HTR-8/SVneo (cell line): Measurements from ENCODE around the gene SEMA6A.

ENCODE experiments used
- DNase-seq: peaks from one replicate; pipeline ENCODE4 v3.0.0; 2011; ENCODE audit warnings: low spot score, mixed read lengths; ENCODE audit not compliant: insufficient read length
- FAIRE-seq: peaks from 2 replicates; lab custom pipeline; 2011; peaks lifted over from hg19 to GRCh38; lab: Jason Lieb, UNC

SEMA6A gene

GRCh38 chr5:116420540-116420939, 154.1 kb downstream of the SEMA6A start:
- no peak for FAIRE-seq
- no peak for DNase-seq

- no peak for DNase-seq
- no peak for FAIRE-seq
Measured at GRCh38 chr5:116419258-116419657, 155.4 kb downstream of the SEMA6A start.

- DNase-seq (no peak), FAIRE-seq (no peak)
Measured at GRCh38 chr5:116418774-116419173, 155.8 kb downstream of the SEMA6A start.

- FAIRE-seq: no peak
- no peak for DNase-seq
Measured at GRCh38 chr5:116418016-116418415, 156.6 kb downstream of the SEMA6A start.

- FAIRE-seq (no peak), DNase-seq (no peak)
Measured at GRCh38 chr5:116415989-116416388, 158.6 kb downstream of the SEMA6A start.

- no peak for FAIRE-seq
- no peak for DNase-seq
Measured at GRCh38 chr5:116415182-116415581, 159.4 kb downstream of the SEMA6A start.

- FAIRE-seq (no peak), DNase-seq (no peak)
Measured at GRCh38 chr5:116411101-116411571, 163.5 kb downstream of the SEMA6A start.

GRCh38 chr5:116410336-116410890, 164.2 kb downstream of the SEMA6A start:
- DNase-seq: no peak
- no peak for FAIRE-seq

GRCh38 chr5:116409591-116410296, 164.9 kb downstream of the SEMA6A start:
- DNase-seq: no peak
- FAIRE-seq: no peak

GRCh38 chr5:116406306-116407041, 168.1 kb downstream of the SEMA6A start:
- DNase-seq (no peak), FAIRE-seq (no peak)

- FAIRE-seq (no peak), DNase-seq (no peak)
Measured at GRCh38 chr5:116404792-116405191, 169.8 kb downstream of the SEMA6A start.

GRCh38 chr5:116404016-116404415, 170.6 kb downstream of the SEMA6A start:
- FAIRE-seq (no peak), DNase-seq (no peak)

GRCh38 chr5:116402235-116402634, 172.4 kb downstream of the SEMA6A start:
- FAIRE-seq: no peak
- DNase-seq: no peak

GRCh38 chr5:116401576-116401975, 173.0 kb downstream of the SEMA6A start:
- no peak for DNase-seq
- no peak for FAIRE-seq

GRCh38 chr5:116396476-116397099, 178.0 kb downstream of the SEMA6A start:
- DNase-seq (no peak), FAIRE-seq (no peak)

- no peak for FAIRE-seq
- DNase-seq: no peak
Measured at GRCh38 chr5:116395631-116396203, 178.9 kb downstream of the SEMA6A start.

GRCh38 chr5:116395226-116395625, 179.4 kb downstream of the SEMA6A start:
- no peak for FAIRE-seq
- DNase-seq: no peak

- FAIRE-seq (no peak), DNase-seq (no peak)
Measured at GRCh38 chr5:116394186-116394867, 180.3 kb downstream of the SEMA6A start.
